Hematopoietic multipotent progenitor cell treated with erythropoietin and hydrocortisone succinate and interleukin-3 and kit ligand, for 6 days (in vitro differentiated cells): ENCODE measurements around the gene ERBB2.
"Not testable (repeated sequence)": the region's sequence is repeated elsewhere in the genome, so short reads cannot be mapped to it uniquely, and the experiment has no call there.

Experiments used
- DNase-seq: peaks from one replicate; pipeline ENCODE4 v3.0.0-alpha.2; 2015

Gene ERBB2

GRCh38 chr17:39730095-39730921, 30.4 kb downstream of the ERBB2 start, which contains the start of gene MIEN1:
TSS of gene MIEN1 (minus strand) at chr17:39730532. CDS start at chr17:39730495, 37 bp downstream.
- DNase-seq, result peak; percentile 92

GRCh38 chr17:39732586-39732985, 32.7 kb downstream of the ERBB2 start:
- DNase-seq, result no peak

GRCh38 chr17:39735882-39736281, 36.0 kb downstream of the ERBB2 start:
- DNase-seq, result no peak

- no peak for DNase-seq
Observed at GRCh38 chr17:39736319-39737165, 36.7 kb downstream of the ERBB2 start.

- DNase-seq, result no peak
Observed at GRCh38 chr17:39737206-39737759, 37.4 kb downstream of the ERBB2 start.

GRCh38 chr17:39737760-39738567, 38.1 kb downstream of the ERBB2 start, which contains the start of gene GRB7:
TSS of gene GRB7 (plus strand) at chr17:39737938. CDS start at chr17:39742302, 4,364 bp downstream.
- no peak for DNase-seq

- no peak for DNase-seq
Observed at GRCh38 chr17:39738568-39738901, 38.7 kb downstream of the ERBB2 start.

GRCh38 chr17:39738983-39739884, 39.4 kb downstream of the ERBB2 start:
- no peak for DNase-seq

GRCh38 chr17:39739885-39740356, 40.1 kb downstream of the ERBB2 start:
- DNase-seq, result no peak

GRCh38 chr17:39740357-39741111, 40.7 kb downstream of the ERBB2 start:
- no peak for DNase-seq

GRCh38 chr17:39742126-39742855, 42.4 kb downstream of the ERBB2 start:
- no peak for DNase-seq

- no peak for DNase-seq
Observed at GRCh38 chr17:39742856-39743436, 43.1 kb downstream of the ERBB2 start.

GRCh38 chr17:39744075-39744835, 44.4 kb downstream of the ERBB2 start:
- DNase-seq, result no peak

GRCh38 chr17:39744836-39745215, 45.0 kb downstream of the ERBB2 start:
- no peak for DNase-seq

- no peak for DNase-seq
Observed at GRCh38 chr17:39745335-39746144, 45.7 kb downstream of the ERBB2 start.

- DNase-seq, result no peak
Observed at GRCh38 chr17:39746145-39746461, 46.2 kb downstream of the ERBB2 start.

GRCh38 chr17:39747745-39748144, 47.9 kb downstream of the ERBB2 start:
- DNase-seq, result no peak

GRCh38 chr17:39748444-39749034, 48.7 kb downstream of the ERBB2 start:
- DNase-seq, result not testable (repeated sequence)
